HG03025 (cell line): ENCODE measurements around the gene C1orf174.

ENCODE experiments used
- ATAC-seq: cut with Tn5 transposase; IDR thresholded peaks from one replicate; pipeline ENCODE4 v1.9.1; 2021; ENCODE audit warnings: mild to moderate bottlenecking, moderate library complexity; ENCODE audit not compliant: unreplicated experiment, low FRiP score

C1orf174 gene

GRCh38 chr1:3842912-3843311, 57.2 kb downstream of the C1orf174 start:
- no peak for ATAC-seq

GRCh38 chr1:3841491-3841890, 58.6 kb downstream of the C1orf174 start:
- ATAC-seq, result no peak
